ENCODE results near the gene CDK11B.
"Not testable (repeated sequence)": the region's sequence is repeated elsewhere in the genome, so short reads cannot be mapped to it uniquely, and the experiment has no call there.

DNA sequence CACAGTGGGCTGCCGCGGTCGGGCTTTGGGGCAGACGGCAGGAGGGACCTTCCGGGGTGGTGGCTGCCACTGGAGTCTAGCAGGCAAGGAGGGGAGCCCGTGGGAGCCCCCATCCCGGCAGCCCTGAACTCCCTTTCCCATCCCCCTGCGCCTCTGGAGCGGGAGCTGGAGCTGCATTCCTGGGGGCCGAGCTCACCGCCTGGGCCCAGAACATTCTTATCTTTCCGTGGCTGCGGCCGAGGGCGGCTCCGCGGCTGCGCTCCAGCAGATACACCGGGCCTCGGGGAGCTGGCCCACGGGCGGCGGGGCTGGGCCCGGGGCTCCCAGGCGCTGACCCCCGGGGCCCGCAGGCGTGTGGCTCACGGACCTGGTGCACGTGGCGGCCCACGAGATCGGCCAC lies 41.8 kb upstream of the CDK11B start:
- TF ChIP-seq, protein P1, sequence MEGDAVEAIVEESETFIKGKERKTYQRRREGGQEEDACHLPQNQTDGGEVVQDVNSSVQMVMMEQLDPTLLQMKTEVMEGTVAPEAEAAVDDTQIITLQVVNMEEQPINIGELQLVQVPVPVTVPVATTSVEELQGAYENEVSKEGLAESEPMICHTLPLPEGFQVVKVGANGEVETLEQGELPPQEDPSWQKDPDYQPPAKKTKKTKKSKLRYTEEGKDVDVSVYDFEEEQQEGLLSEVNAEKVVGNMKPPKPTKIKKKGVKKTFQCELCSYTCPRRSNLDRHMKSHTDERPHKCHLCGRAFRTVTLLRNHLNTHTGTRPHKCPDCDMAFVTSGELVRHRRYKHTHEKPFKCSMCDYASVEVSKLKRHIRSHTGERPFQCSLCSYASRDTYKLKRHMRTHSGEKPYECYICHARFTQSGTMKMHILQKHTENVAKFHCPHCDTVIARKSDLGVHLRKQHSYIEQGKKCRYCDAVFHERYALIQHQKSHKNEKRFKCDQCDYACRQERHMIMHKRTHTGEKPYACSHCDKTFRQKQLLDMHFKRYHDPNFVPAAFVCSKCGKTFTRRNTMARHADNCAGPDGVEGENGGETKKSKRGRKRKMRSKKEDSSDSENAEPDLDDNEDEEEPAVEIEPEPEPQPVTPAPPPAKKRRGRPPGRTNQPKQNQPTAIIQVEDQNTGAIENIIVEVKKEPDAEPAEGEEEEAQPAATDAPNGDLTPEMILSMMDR (IDR thresholded peaks at IDR 0.05): not testable (repeated sequence)
- TF ChIP-seq POLR2AphosphoS5 (IDR thresholded peaks at IDR 0.05; ENCODE audit: insufficient read depth in 1 of 2, low read depth in 1 of 2); POLR2A (IDR thresholded peaks at IDR 0.05): not testable (repeated sequence)

Data from vagina (tissue), 2 donors.